Left lobe of liver (tissue), 2 donors: ENCODE data around the gene ADGRB3. TPM values are rescaled to one million over a fixed set of nuclear protein-coding genes. Genes with fewer than 3 reads are reported as not detected.

Source experiments
- ATAC-seq: fragments of 200-7000 bp; cut with Tn5 transposase; one replicate; pipeline ENCODE4 v1.9.1; 2020; ENCODE audit warnings: mild to moderate bottlenecking, moderate library complexity
- DNase-seq: peaks from one replicate; pipeline ENCODE4 v3.0.0-alpha.2; 2020; ENCODE audit warnings: low spot score
- total RNA-seq: library from RNA; stranded (reverse); gene quantifications from one replicate; pipeline ENCODE4 v1.2.1, GENCODE V29; 2021
- donor health status: DM: no; HTN: no; CAD: no; lungs with moderate emphysema.
- donor health status: DM: no; HTN: yes; CAD: no.

ADGRB3 gene
- total RNA-seq, 1 donor from 2014 or later: 0.38 TPM

DNA sequence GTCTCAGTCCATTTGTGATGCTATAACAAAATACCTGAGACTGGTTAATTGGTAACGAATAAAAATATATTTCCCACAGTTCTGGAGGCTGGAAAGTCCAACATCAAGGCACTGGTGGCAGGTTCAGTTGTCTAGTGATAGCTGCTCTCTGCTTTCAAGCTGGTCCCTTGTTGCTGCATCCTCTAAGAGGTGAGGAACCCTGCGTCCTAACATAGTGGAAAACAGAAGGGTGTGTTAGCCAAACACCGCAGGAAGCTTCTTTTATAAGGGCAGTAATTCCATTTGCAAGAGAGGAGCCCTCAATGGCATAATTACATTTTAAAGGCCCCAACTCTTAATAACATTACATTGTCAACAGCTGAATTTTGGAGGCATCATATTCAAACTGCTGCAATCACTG, 372.7 kb downstream of the ADGRB3 start:
- DNase-seq (no peak), ATAC-seq (no peak)

DNA sequence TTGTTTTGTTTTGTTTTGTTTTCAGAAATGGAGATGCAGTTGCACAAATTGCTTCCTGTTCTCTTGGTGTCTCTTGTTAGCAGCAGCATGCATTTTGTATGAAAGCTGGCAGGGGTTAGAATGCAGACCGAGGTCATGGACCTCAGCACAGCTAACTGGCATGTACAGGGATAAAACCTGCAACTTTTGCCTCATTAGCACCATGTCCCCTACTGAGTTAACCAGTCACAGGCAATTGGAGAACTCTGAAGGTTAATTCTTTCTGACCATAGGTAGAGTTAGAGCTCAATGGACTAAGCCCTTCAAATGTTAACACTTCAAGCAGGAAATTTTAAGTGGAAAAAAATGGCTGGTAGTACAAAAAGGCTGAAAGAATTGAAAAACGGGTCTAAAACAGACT, 377.1 kb downstream of the ADGRB3 start:
- DNase-seq: no peak
- ATAC-seq: no peak

DNA sequence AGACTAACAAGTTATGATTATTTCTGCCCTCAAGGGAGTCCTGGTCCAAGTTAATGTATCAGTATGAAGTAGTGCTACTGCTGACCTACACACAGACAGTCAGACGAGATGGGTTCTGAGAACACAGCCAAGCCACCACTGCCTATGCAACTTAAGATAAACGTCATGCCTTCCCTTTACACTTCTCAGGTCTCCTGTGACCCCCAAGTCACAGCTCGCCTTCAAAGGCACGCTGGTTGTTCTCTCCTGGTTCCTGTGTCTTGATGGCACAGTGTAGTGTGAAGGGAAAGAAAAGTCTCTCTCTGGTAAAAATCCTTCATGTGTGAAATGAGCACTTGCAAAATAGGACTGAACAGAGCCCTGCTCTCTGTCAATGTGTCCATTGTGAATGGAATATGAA, 377.8 kb downstream of the ADGRB3 start:
- ATAC-seq: no peak
- no peak for DNase-seq

DNA sequence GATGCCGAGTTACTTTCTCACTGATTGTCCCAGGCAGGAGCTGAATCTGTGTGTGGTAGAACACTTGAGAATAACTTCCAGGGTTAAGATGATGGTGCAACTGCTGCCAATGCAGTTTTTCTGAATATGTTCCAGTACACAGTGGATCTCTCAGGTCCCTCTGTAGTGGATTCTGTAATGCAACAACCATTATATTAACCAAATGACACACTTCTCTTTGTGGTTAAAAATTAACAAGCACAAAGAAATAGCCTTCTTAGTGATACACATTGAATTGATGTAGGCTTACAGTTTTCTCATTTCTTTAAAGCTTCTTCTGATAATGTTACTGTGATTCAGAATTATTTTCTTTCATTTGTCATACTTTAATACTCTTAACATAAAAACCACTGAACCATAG, 383.8 kb downstream of the ADGRB3 start:
- no peak for ATAC-seq

DNA sequence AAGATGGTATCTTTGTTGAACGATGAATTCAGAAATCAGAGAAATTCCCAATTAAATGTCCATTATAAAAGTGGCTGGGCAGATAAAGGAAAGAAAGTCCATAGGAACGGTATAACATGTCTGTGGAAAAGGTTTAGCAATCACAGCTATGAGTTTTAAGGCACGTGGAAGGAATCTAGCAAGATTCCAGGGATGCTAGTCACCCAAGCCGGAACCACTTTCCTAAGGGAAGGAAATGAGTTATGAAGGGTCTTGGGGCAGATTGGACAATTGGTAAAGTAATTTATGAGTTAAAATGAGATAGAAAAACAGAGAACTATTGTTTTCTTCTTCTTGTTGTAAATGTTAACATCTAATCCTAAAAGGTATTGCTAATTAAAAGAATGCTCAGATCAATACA, 384.8 kb downstream of the ADGRB3 start:
- ATAC-seq (no peak), DNase-seq (no peak)

More for the DNA sequence above, 383.8 kb downstream of the ADGRB3 start:
- DNase-seq: no peak

DNA sequence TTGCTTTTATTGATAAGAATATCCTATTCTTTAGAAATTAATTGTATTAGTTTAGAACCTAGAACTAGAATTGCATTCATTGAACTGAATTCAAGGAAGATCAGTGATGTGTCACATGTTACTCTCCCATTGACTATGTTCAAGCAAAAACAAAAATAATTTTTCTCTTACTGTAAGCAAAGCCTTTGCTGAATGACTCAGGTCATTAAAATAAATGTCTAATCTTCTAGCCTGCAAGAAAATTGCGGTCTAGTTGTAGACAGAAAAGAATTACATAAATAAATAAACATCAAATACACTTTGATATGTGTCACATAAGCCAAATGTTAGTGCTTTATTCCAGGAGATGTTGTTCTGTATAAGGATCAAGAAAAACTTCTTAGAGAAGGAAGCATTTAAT, 387.9 kb downstream of the ADGRB3 start:
- no peak for ATAC-seq
- no peak for DNase-seq

DNA sequence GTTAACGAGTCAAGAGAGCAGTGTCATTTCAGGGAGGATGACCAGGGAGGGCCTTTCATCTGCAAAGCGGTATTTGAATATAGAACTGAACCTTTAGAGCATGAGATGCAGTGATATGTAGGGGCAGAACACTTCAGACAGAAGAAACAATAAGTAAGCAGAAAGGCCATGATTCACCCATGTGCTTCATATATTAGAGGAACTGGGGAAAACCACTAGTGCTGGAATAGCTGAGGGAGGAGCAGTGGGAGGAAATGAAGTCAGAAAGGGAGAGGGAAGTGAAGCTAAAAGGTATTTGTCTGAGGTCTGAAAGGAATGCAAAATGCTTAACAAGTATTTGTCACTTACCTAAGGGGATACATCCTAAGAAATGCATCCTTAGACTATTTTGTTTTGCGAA, 391.2 kb downstream of the ADGRB3 start:
- no peak for ATAC-seq
- no peak for DNase-seq

DNA sequence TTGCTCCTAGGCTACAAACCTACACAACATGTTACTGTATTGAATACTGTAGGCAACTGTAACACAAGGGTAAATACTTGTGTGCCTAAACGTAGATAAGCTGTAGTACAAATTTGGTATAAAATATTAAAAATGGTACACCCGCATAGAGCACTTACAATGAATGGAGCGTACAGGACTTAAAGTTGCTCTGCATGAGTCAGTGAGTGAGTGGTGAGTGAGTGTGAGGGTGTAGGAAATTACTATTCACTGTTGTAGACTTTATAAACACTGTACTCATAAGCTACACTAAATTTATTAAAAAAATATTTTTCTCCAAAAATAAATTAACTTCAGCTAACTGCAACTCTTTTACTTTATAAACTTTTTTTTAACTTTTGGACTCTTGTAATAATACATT, 391.6 kb downstream of the ADGRB3 start:
- ATAC-seq (no peak), DNase-seq (no peak)

DNA sequence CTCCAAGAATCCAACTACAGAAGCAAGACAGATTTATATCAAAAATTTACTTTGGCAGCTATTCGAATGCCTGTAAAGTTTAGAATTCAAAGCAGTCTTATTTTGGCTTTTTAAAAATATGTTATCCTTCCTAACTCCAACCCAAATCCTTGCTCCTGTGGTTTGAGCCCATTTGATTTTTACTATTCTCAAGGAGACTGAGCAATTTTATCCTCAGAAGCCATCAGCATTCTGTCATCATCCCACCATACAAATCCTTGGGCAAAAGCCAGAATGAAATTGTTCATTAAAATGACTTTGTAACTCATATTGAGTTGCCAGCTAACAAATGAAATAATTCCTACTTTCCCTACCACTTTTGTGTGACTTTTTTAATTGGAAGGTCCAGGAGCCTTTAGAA, 392.8 kb downstream of the ADGRB3 start:
- ATAC-seq (no peak), DNase-seq (no peak)

DNA sequence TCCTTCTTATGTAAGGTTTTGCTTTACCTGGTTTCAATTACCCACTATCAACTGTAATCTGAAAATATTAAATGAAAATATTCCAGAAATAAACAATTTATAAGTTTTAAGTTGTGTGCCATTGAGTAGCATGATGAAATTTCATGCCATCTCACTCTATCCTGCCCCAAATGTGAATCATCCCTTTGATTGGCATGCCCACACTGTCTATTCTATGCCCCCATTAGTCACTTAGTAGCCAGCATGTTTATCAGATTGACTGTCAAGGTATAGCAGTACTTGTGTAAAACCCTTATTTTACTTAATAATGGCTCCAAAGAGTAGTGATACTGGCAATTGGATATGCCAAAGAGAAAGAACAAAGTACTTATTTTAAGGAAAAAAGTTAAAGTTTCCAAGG, 403.8 kb downstream of the ADGRB3 start:
- DNase-seq (no peak), ATAC-seq (no peak)

DNA sequence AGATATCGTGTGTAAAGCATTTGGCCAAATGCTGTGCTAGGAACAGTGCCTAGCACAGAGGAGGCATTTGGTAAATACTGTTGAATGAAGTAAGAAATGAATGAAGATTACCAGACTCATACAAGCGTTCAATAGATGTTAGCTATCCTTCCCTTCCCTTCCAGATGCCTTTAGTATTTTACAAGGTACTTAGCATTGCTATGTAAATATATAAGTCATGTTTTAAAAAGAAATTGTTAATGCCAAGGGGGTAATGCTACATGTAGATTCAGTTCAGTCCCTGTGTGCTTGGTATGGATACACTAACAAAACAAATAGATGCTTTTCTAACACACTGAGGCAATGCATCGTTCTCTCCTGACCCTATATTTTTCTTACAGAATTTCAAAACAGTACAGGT, 407.2 kb downstream of the ADGRB3 start:
- no peak for ATAC-seq
- no peak for DNase-seq

DNA sequence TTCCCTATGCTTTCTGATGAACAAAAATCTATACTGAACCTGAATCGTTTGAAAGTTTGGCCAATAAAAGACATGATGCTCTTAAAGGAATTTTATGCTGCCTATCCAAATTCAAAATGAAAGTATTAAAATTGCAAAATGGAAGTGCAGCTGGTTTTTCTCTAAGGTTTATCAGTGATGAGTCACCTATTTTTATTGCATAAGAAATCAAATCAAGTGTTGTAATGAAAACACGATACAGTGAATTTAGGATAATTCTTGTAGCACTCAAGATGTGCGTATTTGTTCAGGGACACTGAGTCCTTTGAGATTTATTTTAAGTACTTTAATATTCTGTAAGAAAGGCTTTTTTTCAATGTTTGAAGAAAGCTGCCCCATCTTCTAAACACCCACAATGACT, 409.5 kb downstream of the ADGRB3 start:
- no peak for DNase-seq
- no peak for ATAC-seq

DNA sequence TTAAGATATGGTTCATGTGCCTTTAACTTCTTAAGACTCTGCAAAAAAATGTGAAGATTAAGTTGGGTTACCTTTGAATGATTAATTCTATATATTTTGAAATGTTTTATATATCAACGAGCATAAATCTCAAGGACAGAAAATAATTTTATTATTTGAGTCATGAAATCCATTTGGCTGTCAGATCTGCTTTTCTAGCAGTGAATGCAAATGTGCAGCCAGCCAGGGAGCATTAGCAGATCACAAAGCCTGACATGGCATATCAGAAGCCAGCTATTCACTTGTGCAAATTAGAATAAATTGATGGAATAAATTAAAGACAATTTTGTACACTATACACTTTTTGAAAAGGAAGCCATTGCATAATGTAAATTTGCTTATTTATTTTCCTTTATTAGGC, 424.3 kb downstream of the ADGRB3 start:
- no peak for DNase-seq
- ATAC-seq: no peak

DNA sequence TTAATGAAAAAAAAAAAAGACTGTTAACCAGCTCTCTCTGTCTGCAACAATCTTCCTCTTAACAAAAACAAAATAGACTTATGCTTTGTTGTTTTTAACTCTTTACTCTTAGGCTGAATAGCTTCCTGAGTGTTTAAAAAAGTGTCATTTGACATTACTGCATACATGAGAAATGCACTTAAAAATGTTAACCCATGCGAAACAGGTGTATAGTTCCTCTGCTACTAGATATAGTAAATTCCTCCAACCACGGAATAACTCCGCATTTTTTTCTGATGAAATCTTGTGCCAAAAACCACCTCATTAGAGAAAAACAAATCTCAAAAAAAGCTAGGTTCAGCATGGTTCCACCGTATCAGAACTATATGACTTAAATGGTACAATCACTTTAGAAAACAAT, 426.0 kb downstream of the ADGRB3 start:
- no peak for DNase-seq
- no peak for ATAC-seq

DNA sequence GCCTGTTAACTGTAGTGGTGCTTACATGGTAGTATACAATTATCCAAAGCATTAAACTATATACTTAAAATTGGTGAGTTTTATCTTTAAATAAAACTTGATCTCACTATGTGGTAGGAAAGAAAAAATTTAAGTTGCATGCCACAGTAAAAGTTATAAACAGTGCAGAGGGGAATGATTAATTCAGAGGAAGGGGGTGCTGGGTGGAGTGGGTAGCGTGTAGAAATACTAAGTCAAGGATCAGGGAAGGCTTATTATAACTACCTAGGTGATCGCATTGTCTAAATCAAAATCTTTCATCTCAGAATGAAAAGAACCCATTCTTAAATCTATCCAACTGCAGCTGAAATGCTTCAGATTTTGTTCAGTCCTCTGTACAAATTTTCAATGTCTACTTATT, 428.3 kb downstream of the ADGRB3 start:
- no peak for ATAC-seq
- DNase-seq: no peak

DNA sequence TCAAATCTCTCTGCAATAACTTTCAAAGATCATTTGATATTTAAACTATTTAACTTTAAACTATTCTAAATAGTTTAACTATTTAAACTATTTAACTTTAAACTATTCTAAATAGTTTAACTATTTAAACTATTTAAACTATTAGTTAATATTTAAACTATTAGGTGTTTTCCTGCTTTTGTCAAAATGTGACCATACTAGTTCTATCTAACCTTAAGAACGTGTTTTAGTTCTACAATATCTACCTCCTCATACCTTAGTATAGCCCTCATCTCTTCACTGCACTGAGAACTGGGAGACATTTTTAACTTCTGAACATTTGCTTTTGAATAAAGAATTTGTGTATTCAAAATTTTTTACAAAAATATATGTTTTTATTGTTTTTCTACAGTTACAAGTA, 429.1 kb downstream of the ADGRB3 start:
- ATAC-seq: no peak

DNA sequence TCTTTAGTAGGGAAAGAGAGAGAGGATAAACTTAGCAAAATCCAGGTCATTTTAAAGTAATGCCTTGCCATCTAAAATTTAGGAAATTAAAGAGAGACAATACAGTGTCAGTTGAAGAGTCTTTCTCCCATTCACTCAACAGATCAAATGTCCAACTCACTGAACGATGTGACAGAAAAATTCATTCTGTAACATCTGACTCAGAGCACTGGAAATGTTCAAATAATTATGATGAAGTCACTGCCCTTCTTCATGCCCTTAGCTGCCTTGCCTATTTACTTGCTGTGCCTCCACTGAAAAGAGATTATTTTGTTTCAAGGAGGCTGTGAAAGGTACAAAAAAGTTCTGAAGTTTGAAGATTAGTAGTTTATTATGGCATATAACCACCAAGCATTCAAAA, 434.8 kb downstream of the ADGRB3 start:
- no peak for ATAC-seq
- no peak for DNase-seq

More for the DNA sequence above, 429.1 kb downstream of the ADGRB3 start:
- DNase-seq: no peak

DNA sequence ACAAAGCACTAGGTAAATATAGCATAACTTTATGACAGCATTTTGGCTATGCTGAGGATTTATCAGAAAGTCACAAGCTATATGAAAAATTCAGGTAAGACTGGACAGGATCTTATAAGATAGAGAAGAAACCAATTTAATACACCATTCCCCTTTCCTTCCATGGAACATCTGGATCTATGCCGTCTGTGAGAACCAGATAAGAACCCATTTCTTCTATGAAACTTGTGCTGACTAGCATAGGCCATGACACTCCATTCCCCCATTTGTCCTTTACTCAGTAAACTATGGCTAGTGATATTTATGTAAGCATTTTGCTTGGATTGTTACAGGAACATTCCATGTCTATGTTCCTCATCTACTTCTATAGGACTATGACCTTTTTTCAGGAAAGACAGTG, 437.7 kb downstream of the ADGRB3 start:
- no peak for DNase-seq
- ATAC-seq: no peak

DNA sequence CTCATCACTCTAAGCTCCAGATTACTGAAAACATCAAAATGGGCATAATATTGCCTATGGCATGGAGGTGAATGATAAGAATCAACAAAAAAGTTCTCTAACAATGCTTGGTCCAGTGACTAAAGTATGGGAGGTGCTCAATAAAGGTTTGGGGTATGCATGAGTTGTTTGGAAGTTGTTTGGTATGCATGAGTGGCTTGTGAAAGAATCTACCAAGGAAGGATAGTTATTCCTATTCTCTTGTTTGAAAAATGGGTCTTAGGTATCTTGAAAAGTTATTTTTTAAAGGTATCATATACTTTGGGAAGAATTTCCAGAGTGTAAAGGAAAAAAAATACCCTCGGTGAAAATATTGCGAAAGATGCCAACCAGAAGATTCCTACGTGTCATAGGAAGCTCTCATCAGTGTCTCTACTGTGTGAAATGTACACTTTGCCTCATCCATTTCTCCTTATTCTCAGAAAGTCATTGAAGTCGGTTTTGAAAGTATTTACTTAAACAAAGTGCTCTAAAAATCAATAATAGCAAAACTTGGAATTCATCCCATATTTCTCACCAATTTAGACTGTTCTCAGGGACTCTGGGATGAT, 449.8 kb downstream of the ADGRB3 start:
- no peak for DNase-seq
- ATAC-seq: no peak

DNA sequence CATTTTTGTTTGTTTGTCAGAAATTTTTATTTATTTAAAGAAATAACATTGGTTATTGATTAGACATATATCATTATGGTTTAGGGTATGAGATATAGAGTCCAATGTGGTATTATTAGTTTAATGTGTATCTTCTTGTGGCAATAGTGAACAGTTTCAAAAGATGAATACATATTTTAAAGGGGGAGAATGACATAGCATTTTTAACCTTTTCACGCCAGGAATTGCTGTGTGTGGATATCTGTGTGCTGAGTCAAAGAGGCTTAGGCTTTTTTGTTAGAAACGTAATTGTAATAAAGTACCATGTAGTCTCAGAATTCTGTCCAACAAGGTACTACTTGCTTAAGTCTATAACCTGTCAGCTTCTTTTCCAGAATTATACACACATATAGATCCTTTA, 451.6 kb downstream of the ADGRB3 start:
- DNase-seq: no peak
- no peak for ATAC-seq

DNA sequence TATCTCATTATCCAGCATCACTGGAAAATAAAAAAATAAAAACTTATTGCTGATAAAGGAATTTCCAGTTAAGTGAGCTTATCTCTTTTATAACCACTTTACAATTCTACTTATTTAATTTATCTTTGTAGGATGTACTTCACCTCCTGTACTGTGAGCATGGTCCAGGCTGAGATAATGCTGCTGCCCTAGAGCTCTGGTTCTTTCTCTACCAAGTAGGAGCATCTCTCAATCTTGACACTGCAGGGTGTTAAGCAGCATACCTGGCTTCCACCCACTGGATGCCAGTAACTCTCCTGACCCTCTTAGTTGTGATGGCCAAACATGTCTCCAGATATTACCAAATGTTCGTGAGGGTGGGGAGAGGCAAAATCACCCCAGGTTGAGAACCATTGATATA, 454.5 kb downstream of the ADGRB3 start:
- no peak for DNase-seq
- no peak for ATAC-seq

DNA sequence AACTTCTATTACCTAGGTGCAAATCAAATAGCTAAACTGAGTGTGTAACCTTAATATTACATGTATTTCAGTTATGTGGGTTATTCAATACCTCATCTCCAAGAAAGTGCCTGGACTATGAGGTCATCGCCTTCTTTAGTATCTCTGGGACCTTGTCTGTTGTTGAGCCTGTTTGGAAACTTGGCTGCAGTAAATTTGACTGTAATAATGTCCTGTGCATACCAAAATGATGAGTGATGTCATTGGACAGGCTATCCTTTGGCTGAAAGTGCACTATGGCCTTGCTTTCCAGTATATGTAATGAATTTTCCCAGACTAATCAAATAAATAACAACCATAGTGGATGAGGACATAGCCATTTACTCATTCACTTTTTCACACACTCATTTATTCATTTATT, 455.1 kb downstream of the ADGRB3 start:
- DNase-seq (no peak), ATAC-seq (no peak)

DNA sequence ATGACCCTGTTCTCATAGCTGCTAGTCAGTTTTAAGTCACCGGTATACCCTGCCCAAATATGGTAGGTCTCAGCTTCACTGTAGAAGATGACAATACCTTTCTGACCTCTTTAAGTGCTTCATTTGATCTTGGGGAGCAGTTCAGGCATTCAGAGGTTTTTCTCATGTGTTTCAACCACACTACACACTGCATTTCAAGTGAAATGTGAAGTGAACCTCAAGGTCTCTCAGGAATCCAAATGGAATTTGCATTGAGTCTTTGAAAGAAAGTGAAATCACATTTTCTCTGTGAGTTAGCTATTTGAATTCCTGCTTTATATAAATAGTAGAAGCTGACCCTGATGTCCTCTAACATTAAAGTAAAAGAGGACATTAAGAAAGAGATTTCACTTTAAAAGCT, 461.6 kb downstream of the ADGRB3 start:
- ATAC-seq: no peak
- no peak for DNase-seq

DNA sequence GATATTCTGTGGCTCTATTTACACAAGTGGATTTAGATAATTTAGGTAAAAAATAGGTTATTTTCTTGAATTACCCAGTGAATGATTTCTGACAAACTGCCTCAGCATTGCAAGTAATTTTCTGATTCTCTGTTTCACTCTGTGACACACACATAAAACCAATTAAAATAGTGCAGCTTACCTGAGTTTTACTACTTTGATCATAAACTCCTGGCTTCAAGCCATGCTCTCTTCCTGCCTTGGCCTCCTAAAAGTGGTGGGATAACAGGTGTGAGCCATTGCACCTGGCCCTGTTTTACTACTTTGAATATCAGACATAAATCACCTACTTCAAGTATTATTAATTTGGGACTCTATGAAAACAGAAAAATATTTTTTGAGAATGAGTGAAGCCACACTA, 462.9 kb downstream of the ADGRB3 start:
- no peak for ATAC-seq
- no peak for DNase-seq
